ENCODE measurements around the gene TP73. TPM values are rescaled to one million over a fixed set of nuclear protein-coding genes. Genes with fewer than 3 reads are reported as not detected.
A peak's percentile ranks its signal among the peaks of the same experiment; 100 is the strongest.

The TP73 gene
- total RNA-seq, 1 donor from 2014 or later: 13.0 TPM

GRCh38 chr1:3653286-3653618, 936 bp downstream of the TP73 start:
- Mint-ChIP-seq H3K9me3 (ENCODE audit: unreplicated experiment) (peaks cover 10% of the 10 kb centered on the region), H3K27ac (ENCODE audit: unreplicated experiment) (peak overlapping the region; percentile 68), H3K4me1 (ENCODE audit: low read depth, unreplicated experiment) (peaks cover 23% of the 10 kb centered on the region), H3K36me3 (ENCODE audit: unreplicated experiment) (no peaks in the 10 kb centered on the region), H3K4me3 (ENCODE audit: unreplicated experiment) (peak overlapping the region; percentile 87), H3K27me3 (ENCODE audit: unreplicated experiment) (peaks cover 14% of the 10 kb centered on the region)
- DNase-seq: no peak
- no peak for TF ChIP-seq CTCF (IDR thresholded peaks at IDR 0.05; ENCODE audit: partially characterized antibody, unreplicated experiment)

- peak; percentile 10 for DNase-seq
- no peak overlapping the region for H3K27ac Mint-ChIP-seq (ENCODE audit: unreplicated experiment)
- H3K9me3 Mint-ChIP-seq (ENCODE audit: unreplicated experiment): peaks cover 12% of the 10 kb centered on the region
- peaks cover 29% of the 10 kb centered on the region for H3K4me1 Mint-ChIP-seq (ENCODE audit: low read depth, unreplicated experiment)
- H3K36me3 Mint-ChIP-seq (ENCODE audit: unreplicated experiment): no peaks in the 10 kb centered on the region
- peaks cover 14% of the 10 kb centered on the region for H3K27me3 Mint-ChIP-seq (ENCODE audit: unreplicated experiment)
- no peak overlapping the region for H3K4me3 Mint-ChIP-seq (ENCODE audit: unreplicated experiment)
- TF ChIP-seq CTCF (IDR thresholded peaks at IDR 0.05; ENCODE audit: partially characterized antibody, unreplicated experiment): no peak
These were observed 2.4 kb downstream of the TP73 start for GRCh38 chr1:3654549-3655281.

GRCh38 chr1:3656450-3657095, 4.3 kb downstream of the TP73 start:
- Mint-ChIP-seq H3K4me3 (ENCODE audit: unreplicated experiment) (no peak overlapping the region), H3K9me3 (ENCODE audit: unreplicated experiment) (peaks cover 11% of the 10 kb centered on the region), H3K27ac (ENCODE audit: unreplicated experiment) (no peak overlapping the region)

GRCh38 chr1:3657096-3657475, 4.8 kb downstream of the TP73 start:
- peak; percentile 10 for DNase-seq
- no peaks in the 10 kb centered on the region for H3K36me3 Mint-ChIP-seq (ENCODE audit: unreplicated experiment)
- H3K4me3 Mint-ChIP-seq (ENCODE audit: unreplicated experiment): no peak overlapping the region
- H3K9me3 Mint-ChIP-seq (ENCODE audit: unreplicated experiment): peaks cover 11% of the 10 kb centered on the region
- H3K27me3 Mint-ChIP-seq (ENCODE audit: unreplicated experiment): peaks cover 11% of the 10 kb centered on the region
- TF ChIP-seq CTCF (IDR thresholded peaks at IDR 0.05; ENCODE audit: partially characterized antibody, unreplicated experiment): no peak
- H3K27ac Mint-ChIP-seq (ENCODE audit: unreplicated experiment): peak overlapping the region; percentile 28
- H3K4me1 Mint-ChIP-seq (ENCODE audit: low read depth, unreplicated experiment): peaks cover 31% of the 10 kb centered on the region

More at GRCh38 chr1:3656450-3657095, 4.3 kb downstream of the TP73 start:
- Mint-ChIP-seq H3K4me1 (ENCODE audit: low read depth, unreplicated experiment) (peaks cover 29% of the 10 kb centered on the region), H3K36me3 (ENCODE audit: unreplicated experiment) (no peaks in the 10 kb centered on the region), H3K27me3 (ENCODE audit: unreplicated experiment) (peaks cover 11% of the 10 kb centered on the region)
- TF ChIP-seq CTCF (IDR thresholded peaks at IDR 0.05; ENCODE audit: partially characterized antibody, unreplicated experiment): no peak
- DNase-seq: peak; percentile 3

Measured in glutamatergic neuron (in vitro differentiated cells).